HG02763 (cell line): Measurements from ENCODE around the gene SLC25A24.
"Not testable (repeated sequence)": the region's sequence is repeated elsewhere in the genome, so short reads cannot be mapped to it uniquely, and the experiment has no call there.

Source experiments
- ATAC-seq: cut with Tn5 transposase; IDR thresholded peaks from one replicate; pipeline ENCODE4 v1.9.1; 2021; ENCODE audit warnings: mild to moderate bottlenecking, moderate library complexity; ENCODE audit not compliant: unreplicated experiment

SLC25A24 gene

GRCh38 chr1:108140936-108141335 lies 59.2 kb downstream of the SLC25A24 start:
- ATAC-seq, result no peak

- no peak for ATAC-seq
Measured at GRCh38 chr1:108140177-108140576, 60.0 kb downstream of the SLC25A24 start.

- ATAC-seq, result not testable (repeated sequence)
Measured at GRCh38 chr1:108139555-108139954, 60.6 kb downstream of the SLC25A24 start.

GRCh38 chr1:108133148-108133547 lies 67.0 kb downstream of the SLC25A24 start:
- not testable (repeated sequence) for ATAC-seq

- ATAC-seq, result not testable (repeated sequence)
Measured at GRCh38 chr1:108132367-108132766, 67.8 kb downstream of the SLC25A24 start.

- not testable (repeated sequence) for ATAC-seq
Measured at GRCh38 chr1:108131281-108131680, 68.9 kb downstream of the SLC25A24 start.

- ATAC-seq, result no peak
Measured at GRCh38 chr1:108130794-108131193, 69.3 kb downstream of the SLC25A24 start.

- no peak for ATAC-seq
Measured at GRCh38 chr1:108129999-108130398, 70.1 kb downstream of the SLC25A24 start.

GRCh38 chr1:108125312-108126138 lies 74.6 kb downstream of the SLC25A24 start:
- peak; percentile 89 for ATAC-seq

- no peak for ATAC-seq
Measured at GRCh38 chr1:108124622-108125311, 75.4 kb downstream of the SLC25A24 start.

GRCh38 chr1:108124023-108124422 lies 76.1 kb downstream of the SLC25A24 start:
- ATAC-seq, result no peak

- ATAC-seq, result no peak
Measured at GRCh38 chr1:108121358-108122143, 78.6 kb downstream of the SLC25A24 start.

- no peak for ATAC-seq
Measured at GRCh38 chr1:108120163-108120562, 80.0 kb downstream of the SLC25A24 start.

GRCh38 chr1:108119500-108119899 lies 80.6 kb downstream of the SLC25A24 start:
- no peak for ATAC-seq

- ATAC-seq, result no peak
Measured at GRCh38 chr1:108117945-108118902, 81.9 kb downstream of the SLC25A24 start.

GRCh38 chr1:108117237-108117636 lies 82.9 kb downstream of the SLC25A24 start:
- ATAC-seq, result no peak

- no peak for ATAC-seq
Measured at GRCh38 chr1:108114033-108114599, 86.0 kb downstream of the SLC25A24 start.

- ATAC-seq, result no peak
Measured at GRCh38 chr1:108113496-108113895, 86.6 kb downstream of the SLC25A24 start.

- no peak for ATAC-seq
Measured at GRCh38 chr1:108109295-108109973, 90.7 kb downstream of the SLC25A24 start.
